ENCODE measurements around the gene MYO19.

GRCh38 chr17:36482611-36483504 lies 51.8 kb downstream of the MYO19 start:
- peak; percentile 92 for TF ChIP-seq CTCF (IDR thresholded peaks at IDR 0.05)
- TF ChIP-seq EZH2phosphoT487 (IDR thresholded peaks at IDR 0.05) = peak; percentile 40
